WTC11 (cell line): Measurements from ENCODE around the gene ACTL8. TPM values are rescaled to one million over a fixed set of nuclear protein-coding genes. Genes with fewer than 3 reads are reported as not detected.

ENCODE experiments used
- ATAC-seq: fragments of 200-7000 bp; cut with Tn5 transposase; 2 replicates; pipeline ENCODE4 v1.10.0; 2021; ENCODE audit warnings: mild to moderate bottlenecking, moderate library complexity
- CTCF ChIA-PET: fragments of 300-600 bp; sonication (Branson Sonifier 250); formaldehyde crosslinking; loops from one replicate; lab custom pipeline; 2021; ENCODE audit warnings: antibody characterized with exemption; lab: Charles Lee
- POLR2A ChIA-PET: fragments of 350-600 bp; sonication (Branson Sonifier 250); formaldehyde crosslinking; loops from one replicate; lab custom pipeline; 2021; ENCODE audit warnings: antibody characterized with exemption; lab: Charles Lee
- DNase-seq: peaks from one replicate; pipeline ENCODE4 v3.0.0; 2021; ENCODE audit warnings: low spot score
- H3K27ac Mint-ChIP-seq: 2 replicates; pipeline ENCODE4 v1.8.0; 2021; ENCODE audit warnings: mixed read lengths
- H3K27me3 Mint-ChIP-seq: 2 replicates; pipeline ENCODE4 v1.8.0; 2021; ENCODE audit warnings: low read depth, mild to moderate bottlenecking, moderate library complexity, mixed read lengths
- H3K36me3 Mint-ChIP-seq: 2 replicates; pipeline ENCODE4 v1.8.0; 2021; ENCODE audit warnings: mixed read lengths
- H3K4me1 Mint-ChIP-seq: 2 replicates; pipeline ENCODE4 v1.8.0; 2022; ENCODE audit warnings: mixed read lengths
- H3K4me3 Mint-ChIP-seq: 2 replicates; pipeline ENCODE4 v1.8.0; 2021; ENCODE audit warnings: mild to moderate bottlenecking, moderate library complexity, mixed read lengths
- H3K9me3 Mint-ChIP-seq: 2 replicates; pipeline ENCODE4 v1.8.0; 2021; ENCODE audit warnings: mixed read lengths
- ATF1 ChIP-seq: sonication (generic); formaldehyde crosslinking; IDR thresholded peaks from 2 replicates; pipeline ENCODE4 v1.8.1; 2023; ENCODE audit warnings: mild to moderate bottlenecking, moderate library complexity, missing genetic modification reagents
- FOXJ3 ChIP-seq: sonication (generic); formaldehyde crosslinking; IDR thresholded peaks from 2 replicates; pipeline ENCODE4 v1.9.0; 2021; ENCODE audit warnings: missing genetic modification reagents, mild to moderate bottlenecking, borderline replicate concordance
- GABPB1 ChIP-seq: sonication (generic); formaldehyde crosslinking; IDR thresholded peaks from 2 replicates; pipeline ENCODE4 v1.8.1; 2023; ENCODE audit warnings: mild to moderate bottlenecking, missing genetic modification reagents
- HMGA2 ChIP-seq: fragments of 250-450 bp; sonication (Bioruptor Pico); IDR thresholded peaks from 2 replicates; pipeline ENCODE4 v1.4.0; 2021; ENCODE audit warnings: mild to moderate bottlenecking, moderate library complexity
- MYBL2 ChIP-seq: sonication (generic); formaldehyde crosslinking; IDR thresholded peaks from 2 replicates; pipeline ENCODE4 v1.8.1; 2023; ENCODE audit warnings: mild to moderate bottlenecking, moderate library complexity, missing genetic modification reagents
- NR3C1 ChIP-seq: sonication (generic); formaldehyde crosslinking; conservative IDR thresholded peaks from 2 replicates; pipeline ENCODE4 v1.8.1; 2023; ENCODE audit warnings: low read depth, mild to moderate bottlenecking, missing genetic modification reagents
- RORB ChIP-seq: fragments of 250-450 bp; sonication (Bioruptor Pico); IDR thresholded peaks from 2 replicates; pipeline ENCODE4 v1.9.0; 2021; ENCODE audit warnings: mild to moderate bottlenecking
- ZBTB21 ChIP-seq: sonication (generic); formaldehyde crosslinking; IDR thresholded peaks from 2 replicates; pipeline ENCODE4 v1.8.1; 2023; ENCODE audit warnings: mild to moderate bottlenecking, missing genetic modification reagents, borderline replicate concordance
- ZNF232 ChIP-seq: sonication (generic); formaldehyde crosslinking; IDR thresholded peaks from 2 replicates; pipeline ENCODE4 v1.8.0; 2022; ENCODE audit warnings: mild to moderate bottlenecking, missing genetic modification reagents
- ZNF317 ChIP-seq: sonication (generic); formaldehyde crosslinking; IDR thresholded peaks from 2 replicates; pipeline ENCODE4 v1.8.1; 2023; ENCODE audit warnings: low read depth, mild to moderate bottlenecking, moderate library complexity, missing genetic modification reagents, borderline replicate concordance
- total RNA-seq: library from RNA; stranded (reverse); gene quantifications from 3 replicates; pipeline ENCODE4 v1.2.3, GENCODE V29; 2021
- TF ChIP-seq, protein P1 (sequence below): sonication (generic); formaldehyde crosslinking; IDR thresholded peaks from 2 replicates; pipeline ENCODE4 v1.8.0; 2023; ENCODE audit warnings: mild to moderate bottlenecking, missing genetic modification reagents
- TF ChIP-seq, protein P2 (sequence below): fragments of 250-450 bp; sonication (Bioruptor Pico); IDR thresholded peaks from 2 replicates; pipeline ENCODE4 v1.9.0; 2021; ENCODE audit warnings: mild to moderate bottlenecking, borderline replicate concordance
- TF ChIP-seq, protein P3 (sequence below): fragments of 250-450 bp; sonication (Bioruptor Pico); IDR thresholded peaks from 2 replicates; pipeline ENCODE4 v2.1.2; 2022; ENCODE audit warnings: mild to moderate bottlenecking, moderate library complexity
- TF ChIP-seq, protein P4 (sequence below): fragments of 250-450 bp; sonication (Bioruptor Pico); IDR thresholded peaks from 2 replicates; pipeline ENCODE4 v1.9.0; 2021; ENCODE audit warnings: mild to moderate bottlenecking
- TF ChIP-seq, protein P5 (sequence below): sonication (generic); formaldehyde crosslinking; IDR thresholded peaks from 2 replicates; pipeline ENCODE4 v1.8.0; 2023; ENCODE audit warnings: missing genetic modification reagents, mild to moderate bottlenecking, borderline replicate concordance

The ACTL8 gene
- total RNA-seq, 1 experiment from 2014 or later, result 1.6 TPM

DNA sequence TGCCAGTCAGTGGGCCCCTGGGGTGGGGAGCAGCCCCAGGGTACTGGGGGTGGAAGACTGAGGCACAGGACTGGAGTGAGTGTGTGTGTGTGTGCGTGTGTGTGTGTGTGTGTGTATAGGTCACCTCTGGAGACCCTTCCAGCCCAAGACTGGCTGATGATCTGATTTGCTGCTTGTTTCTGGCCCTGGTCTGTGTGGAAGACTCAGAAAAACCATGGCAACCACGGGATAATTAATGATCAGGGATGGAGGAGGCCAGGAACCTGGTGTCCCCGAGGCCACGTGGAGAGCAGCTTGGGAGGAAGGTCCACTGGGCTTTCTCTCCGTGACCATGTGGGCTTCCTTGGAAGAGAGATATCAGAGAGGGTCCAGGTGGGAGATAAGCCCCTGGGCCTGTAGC lies 4.8 kb upstream of the ACTL8 start:
- DNase-seq (no peak), ATAC-seq (no peak)
- Mint-ChIP-seq H3K4me3 (no peak overlapping the region), H3K27ac (no peak overlapping the region), H3K36me3 (peaks cover 12% of the 10 kb centered on the region), H3K27me3 (peaks cover 15% of the 10 kb centered on the region), H3K9me3 (peaks cover 21% of the 10 kb centered on the region), H3K4me1 (no peaks in the 10 kb centered on the region)
- CTCF ChIA-PET, result interaction anchor here (1.5 kb wide), 1 partner anchor 89 kb away, joined by 3 read pairs; no protein-coding TSS in a partner anchor
- POLR2A ChIA-PET, result no interaction called here
- TF ChIP-seq ZBTB21 (CRISPR knock-in tag) (no peak), ZNF317 (CRISPR knock-in tag) (no peak)
- TF ChIP-seq, protein P1, sequence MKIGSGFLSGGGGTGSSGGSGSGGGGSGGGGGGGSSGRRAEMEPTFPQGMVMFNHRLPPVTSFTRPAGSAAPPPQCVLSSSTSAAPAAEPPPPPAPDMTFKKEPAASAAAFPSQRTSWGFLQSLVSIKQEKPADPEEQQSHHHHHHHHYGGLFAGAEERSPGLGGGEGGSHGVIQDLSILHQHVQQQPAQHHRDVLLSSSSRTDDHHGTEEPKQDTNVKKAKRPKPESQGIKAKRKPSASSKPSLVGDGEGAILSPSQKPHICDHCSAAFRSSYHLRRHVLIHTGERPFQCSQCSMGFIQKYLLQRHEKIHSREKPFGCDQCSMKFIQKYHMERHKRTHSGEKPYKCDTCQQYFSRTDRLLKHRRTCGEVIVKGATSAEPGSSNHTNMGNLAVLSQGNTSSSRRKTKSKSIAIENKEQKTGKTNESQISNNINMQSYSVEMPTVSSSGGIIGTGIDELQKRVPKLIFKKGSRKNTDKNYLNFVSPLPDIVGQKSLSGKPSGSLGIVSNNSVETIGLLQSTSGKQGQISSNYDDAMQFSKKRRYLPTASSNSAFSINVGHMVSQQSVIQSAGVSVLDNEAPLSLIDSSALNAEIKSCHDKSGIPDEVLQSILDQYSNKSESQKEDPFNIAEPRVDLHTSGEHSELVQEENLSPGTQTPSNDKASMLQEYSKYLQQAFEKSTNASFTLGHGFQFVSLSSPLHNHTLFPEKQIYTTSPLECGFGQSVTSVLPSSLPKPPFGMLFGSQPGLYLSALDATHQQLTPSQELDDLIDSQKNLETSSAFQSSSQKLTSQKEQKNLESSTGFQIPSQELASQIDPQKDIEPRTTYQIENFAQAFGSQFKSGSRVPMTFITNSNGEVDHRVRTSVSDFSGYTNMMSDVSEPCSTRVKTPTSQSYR, result no peak

DNA sequence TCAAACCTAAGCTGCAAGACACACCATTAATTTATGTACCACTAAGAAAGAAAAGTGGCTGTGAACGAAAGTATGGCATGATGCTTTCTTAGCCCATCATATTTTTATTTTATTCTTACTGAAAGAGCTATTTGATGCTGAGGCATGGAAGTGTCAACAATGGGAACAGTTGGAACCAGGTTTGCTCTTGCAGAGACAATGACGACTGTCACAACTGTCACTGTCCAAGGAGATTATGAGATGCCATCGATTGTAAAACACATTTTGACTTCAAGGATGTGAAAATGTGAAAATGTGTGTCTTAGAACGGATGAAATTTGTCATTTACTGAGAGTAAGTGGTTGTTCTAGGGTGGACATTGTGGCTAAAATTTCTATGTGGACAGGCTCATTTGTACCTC lies 2.8 kb upstream of the ACTL8 start:
- peaks cover 30% of the 10 kb centered on the region for H3K27me3 Mint-ChIP-seq
- H3K4me3 Mint-ChIP-seq, result no peak overlapping the region
- POLR2A ChIA-PET, result no interaction called here
- no peaks in the 10 kb centered on the region for H3K4me1 Mint-ChIP-seq
- ATAC-seq, result no peak
- no peak overlapping the region for H3K27ac Mint-ChIP-seq
- CTCF ChIA-PET, result interaction anchor here (0.6 to 1.8 kb wide), 5 partner anchors 9 to 829 kb away, joined by 3 to 7 read pairs (median 3); no protein-coding TSS in a partner anchor
- no peak for DNase-seq
- TF ChIP-seq, protein P2, sequence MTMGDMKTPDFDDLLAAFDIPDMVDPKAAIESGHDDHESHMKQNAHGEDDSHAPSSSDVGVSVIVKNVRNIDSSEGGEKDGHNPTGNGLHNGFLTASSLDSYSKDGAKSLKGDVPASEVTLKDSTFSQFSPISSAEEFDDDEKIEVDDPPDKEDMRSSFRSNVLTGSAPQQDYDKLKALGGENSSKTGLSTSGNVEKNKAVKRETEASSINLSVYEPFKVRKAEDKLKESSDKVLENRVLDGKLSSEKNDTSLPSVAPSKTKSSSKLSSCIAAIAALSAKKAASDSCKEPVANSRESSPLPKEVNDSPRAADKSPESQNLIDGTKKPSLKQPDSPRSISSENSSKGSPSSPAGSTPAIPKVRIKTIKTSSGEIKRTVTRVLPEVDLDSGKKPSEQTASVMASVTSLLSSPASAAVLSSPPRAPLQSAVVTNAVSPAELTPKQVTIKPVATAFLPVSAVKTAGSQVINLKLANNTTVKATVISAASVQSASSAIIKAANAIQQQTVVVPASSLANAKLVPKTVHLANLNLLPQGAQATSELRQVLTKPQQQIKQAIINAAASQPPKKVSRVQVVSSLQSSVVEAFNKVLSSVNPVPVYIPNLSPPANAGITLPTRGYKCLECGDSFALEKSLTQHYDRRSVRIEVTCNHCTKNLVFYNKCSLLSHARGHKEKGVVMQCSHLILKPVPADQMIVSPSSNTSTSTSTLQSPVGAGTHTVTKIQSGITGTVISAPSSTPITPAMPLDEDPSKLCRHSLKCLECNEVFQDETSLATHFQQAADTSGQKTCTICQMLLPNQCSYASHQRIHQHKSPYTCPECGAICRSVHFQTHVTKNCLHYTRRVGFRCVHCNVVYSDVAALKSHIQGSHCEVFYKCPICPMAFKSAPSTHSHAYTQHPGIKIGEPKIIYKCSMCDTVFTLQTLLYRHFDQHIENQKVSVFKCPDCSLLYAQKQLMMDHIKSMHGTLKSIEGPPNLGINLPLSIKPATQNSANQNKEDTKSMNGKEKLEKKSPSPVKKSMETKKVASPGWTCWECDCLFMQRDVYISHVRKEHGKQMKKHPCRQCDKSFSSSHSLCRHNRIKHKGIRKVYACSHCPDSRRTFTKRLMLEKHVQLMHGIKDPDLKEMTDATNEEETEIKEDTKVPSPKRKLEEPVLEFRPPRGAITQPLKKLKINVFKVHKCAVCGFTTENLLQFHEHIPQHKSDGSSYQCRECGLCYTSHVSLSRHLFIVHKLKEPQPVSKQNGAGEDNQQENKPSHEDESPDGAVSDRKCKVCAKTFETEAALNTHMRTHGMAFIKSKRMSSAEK (CRISPR knock-in tag), result no peak
- TF ChIP-seq HMGA2 (CRISPR knock-in tag), result no peak
- TF ChIP-seq, protein P3, sequence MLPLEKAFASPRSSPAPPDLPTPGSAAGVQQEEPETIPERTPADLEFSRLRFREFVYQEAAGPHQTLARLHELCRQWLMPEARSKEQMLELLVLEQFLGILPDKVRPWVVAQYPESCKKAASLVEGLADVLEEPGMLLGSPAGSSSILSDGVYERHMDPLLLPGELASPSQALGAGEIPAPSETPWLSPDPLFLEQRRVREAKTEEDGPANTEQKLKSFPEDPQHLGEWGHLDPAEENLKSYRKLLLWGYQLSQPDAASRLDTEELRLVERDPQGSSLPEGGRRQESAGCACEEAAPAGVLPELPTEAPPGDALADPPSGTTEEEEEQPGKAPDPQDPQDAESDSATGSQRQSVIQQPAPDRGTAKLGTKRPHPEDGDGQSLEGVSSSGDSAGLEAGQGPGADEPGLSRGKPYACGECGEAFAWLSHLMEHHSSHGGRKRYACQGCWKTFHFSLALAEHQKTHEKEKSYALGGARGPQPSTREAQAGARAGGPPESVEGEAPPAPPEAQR (CRISPR knock-in tag), result no peak
- TF ChIP-seq, protein P4, sequence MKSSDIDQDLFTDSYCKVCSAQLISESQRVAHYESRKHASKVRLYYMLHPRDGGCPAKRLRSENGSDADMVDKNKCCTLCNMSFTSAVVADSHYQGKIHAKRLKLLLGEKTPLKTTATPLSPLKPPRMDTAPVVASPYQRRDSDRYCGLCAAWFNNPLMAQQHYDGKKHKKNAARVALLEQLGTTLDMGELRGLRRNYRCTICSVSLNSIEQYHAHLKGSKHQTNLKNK (CRISPR knock-in tag), result no peak
- TF ChIP-seq, protein P5, sequence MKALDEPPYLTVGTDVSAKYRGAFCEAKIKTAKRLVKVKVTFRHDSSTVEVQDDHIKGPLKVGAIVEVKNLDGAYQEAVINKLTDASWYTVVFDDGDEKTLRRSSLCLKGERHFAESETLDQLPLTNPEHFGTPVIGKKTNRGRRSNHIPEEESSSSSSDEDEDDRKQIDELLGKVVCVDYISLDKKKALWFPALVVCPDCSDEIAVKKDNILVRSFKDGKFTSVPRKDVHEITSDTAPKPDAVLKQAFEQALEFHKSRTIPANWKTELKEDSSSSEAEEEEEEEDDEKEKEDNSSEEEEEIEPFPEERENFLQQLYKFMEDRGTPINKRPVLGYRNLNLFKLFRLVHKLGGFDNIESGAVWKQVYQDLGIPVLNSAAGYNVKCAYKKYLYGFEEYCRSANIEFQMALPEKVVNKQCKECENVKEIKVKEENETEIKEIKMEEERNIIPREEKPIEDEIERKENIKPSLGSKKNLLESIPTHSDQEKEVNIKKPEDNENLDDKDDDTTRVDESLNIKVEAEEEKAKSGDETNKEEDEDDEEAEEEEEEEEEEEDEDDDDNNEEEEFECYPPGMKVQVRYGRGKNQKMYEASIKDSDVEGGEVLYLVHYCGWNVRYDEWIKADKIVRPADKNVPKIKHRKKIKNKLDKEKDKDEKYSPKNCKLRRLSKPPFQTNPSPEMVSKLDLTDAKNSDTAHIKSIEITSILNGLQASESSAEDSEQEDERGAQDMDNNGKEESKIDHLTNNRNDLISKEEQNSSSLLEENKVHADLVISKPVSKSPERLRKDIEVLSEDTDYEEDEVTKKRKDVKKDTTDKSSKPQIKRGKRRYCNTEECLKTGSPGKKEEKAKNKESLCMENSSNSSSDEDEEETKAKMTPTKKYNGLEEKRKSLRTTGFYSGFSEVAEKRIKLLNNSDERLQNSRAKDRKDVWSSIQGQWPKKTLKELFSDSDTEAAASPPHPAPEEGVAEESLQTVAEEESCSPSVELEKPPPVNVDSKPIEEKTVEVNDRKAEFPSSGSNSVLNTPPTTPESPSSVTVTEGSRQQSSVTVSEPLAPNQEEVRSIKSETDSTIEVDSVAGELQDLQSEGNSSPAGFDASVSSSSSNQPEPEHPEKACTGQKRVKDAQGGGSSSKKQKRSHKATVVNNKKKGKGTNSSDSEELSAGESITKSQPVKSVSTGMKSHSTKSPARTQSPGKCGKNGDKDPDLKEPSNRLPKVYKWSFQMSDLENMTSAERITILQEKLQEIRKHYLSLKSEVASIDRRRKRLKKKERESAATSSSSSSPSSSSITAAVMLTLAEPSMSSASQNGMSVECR (CRISPR knock-in tag), result no peak
- no peak for TF ChIP-seq ATF1 (CRISPR knock-in tag)
- no peak for TF ChIP-seq RORB (CRISPR knock-in tag)
- TF ChIP-seq NR3C1 (CRISPR knock-in tag), result no peak
- TF ChIP-seq GABPB1 (CRISPR knock-in tag), result no peak
- no peak for TF ChIP-seq MYBL2
- TF ChIP-seq ZBTB21 (CRISPR knock-in tag), result no peak
- TF ChIP-seq ZNF232 (CRISPR knock-in tag), result no peak
- no peak for TF ChIP-seq FOXJ3 (CRISPR knock-in tag)
- TF ChIP-seq, all 79 proteins: peak for 0
- Mint-ChIP-seq H3K36me3 (peaks cover 24% of the 10 kb centered on the region), H3K9me3 (peaks cover 34% of the 10 kb centered on the region)
